DLD1 (cell line): ENCODE results near the gene GJB2.

Experiments
- in situ Hi-C: cut with HindIII; loops from 2 replicates; pipeline ENCODE4 v1.10.0; 2017; ENCODE audit warnings: low sequenced_read_pairs

Gene GJB2

GRCh38 chr13:20193162-20193906 lies 596 bp upstream of the GJB2 start:
- in situ Hi-C loops = loop anchor here (5.0 to 10.0 kb wide), 4 partner anchors 44 to 651 kb away; no protein-coding TSS in a partner anchor

- in situ Hi-C loops = loop anchor here (5.0 to 10.0 kb wide), 4 partner anchors 45 to 653 kb away; no protein-coding TSS in a partner anchor
Observed at GRCh38 chr13:20192158-20192835, 441 bp downstream of the GJB2 start.

- in situ Hi-C loops = loop anchor here (5.0 to 10.0 kb wide), 4 partner anchors 46 to 653 kb away; no protein-coding TSS in a partner anchor
Observed at GRCh38 chr13:20191311-20192157, 1.2 kb downstream of the GJB2 start.

- in situ Hi-C loops = loop anchor here (5.0 to 10.0 kb wide), 4 partner anchors 47 to 654 kb away; no protein-coding TSS in a partner anchor
Observed at GRCh38 chr13:20190481-20191310, 2.0 kb downstream of the GJB2 start.

- in situ Hi-C loops = loop anchor here (5.0 to 10.0 kb wide), 4 partner anchors 47 to 655 kb away; no protein-coding TSS in a partner anchor
Observed at GRCh38 chr13:20190076-20190475, 2.7 kb downstream of the GJB2 start.

GRCh38 chr13:20188667-20189553 lies 3.8 kb downstream of the GJB2 start:
- in situ Hi-C loops = no loop called here

- in situ Hi-C loops = no loop called here
Observed at GRCh38 chr13:20186771-20187170, 6.0 kb downstream of the GJB2 start.

GRCh38 chr13:20185366-20186056 lies 7.2 kb downstream of the GJB2 start:
- in situ Hi-C loops = no loop called here

GRCh38 chr13:20182231-20182846 lies 10.4 kb downstream of the GJB2 start:
- in situ Hi-C loops = no loop called here

GRCh38 chr13:20181188-20181587 lies 11.6 kb downstream of the GJB2 start:
- in situ Hi-C loops = no loop called here

GRCh38 chr13:20178156-20178555 lies 14.6 kb downstream of the GJB2 start:
- in situ Hi-C loops = no loop called here

GRCh38 chr13:20177049-20177831 lies 15.5 kb downstream of the GJB2 start:
- in situ Hi-C loops = no loop called here

GRCh38 chr13:20175907-20176652 lies 16.7 kb downstream of the GJB2 start:
- in situ Hi-C loops = no loop called here

GRCh38 chr13:20175406-20175794 lies 17.3 kb downstream of the GJB2 start:
- in situ Hi-C loops = no loop called here

- in situ Hi-C loops = no loop called here
Observed at GRCh38 chr13:20174656-20175405, 17.9 kb downstream of the GJB2 start.

- in situ Hi-C loops = no loop called here
Observed at GRCh38 chr13:20173116-20173746, 19.5 kb downstream of the GJB2 start.
